HL-60 (cell line): ENCODE data around the gene APOBEC3F.
"Not testable (repeated sequence)": the region's sequence is repeated elsewhere in the genome, so short reads cannot be mapped to it uniquely, and the experiment has no call there.

ENCODE experiments used
- DNase-seq, 2 experiments: peaks; one replicate each; pipeline ENCODE4 v3.0.0-alpha.2; 2010 to 2020; ENCODE audit warnings: low read depth in 1 of 2, low spot score in 1 of 2
- H3K27ac ChIP-seq: fragments of 250-450 bp; sonication (Bioruptor Pico); replicated peaks from 2 replicates; pipeline ENCODE4 v1.5.1; 2020; ENCODE audit warnings: mild to moderate bottlenecking, moderate library complexity
- H3K27me3 ChIP-seq: fragments of 250-450 bp; sonication (Bioruptor Pico); 2 replicates; pipeline ENCODE4 v1.5.1; 2021; ENCODE audit warnings: mild to moderate bottlenecking, moderate library complexity; ENCODE audit not compliant: insufficient read depth, poor library complexity, severe bottlenecking
- H3K4me3 ChIP-seq: replicated peaks from 2 replicates; pipeline ENCODE4 v1.5.1; 2011; ENCODE audit warnings: mild to moderate bottlenecking, control low read depth, low read length; ENCODE audit not compliant: insufficient read depth
- CTCF ChIP-seq: IDR thresholded peaks from one replicate; pipeline ENCODE4 v1.5.1; 2011; ENCODE audit warnings: low read length, control low read depth, inconsistent platforms; ENCODE audit not compliant: insufficient read depth
- GABPA ChIP-seq: IDR thresholded peaks from 2 replicates; pipeline ENCODE4 v1.6.1; 2012; ENCODE audit warnings: low read depth
- POLR2AphosphoS5 ChIP-seq: IDR thresholded peaks from 2 replicates; pipeline ENCODE4 v1.6.1; 2012; ENCODE audit warnings: low read depth
- SPI1 ChIP-seq: IDR thresholded peaks from 2 replicates; pipeline ENCODE4 v1.6.1; 2012; ENCODE audit warnings: low read depth, mild to moderate bottlenecking, borderline replicate concordance
- TF ChIP-seq, protein P1 (sequence below): IDR thresholded peaks from 2 replicates; pipeline ENCODE4 v1.6.1; 2012; ENCODE audit warnings: low read depth; ENCODE audit not compliant: insufficient replicate concordance

The APOBEC3F gene

DNA sequence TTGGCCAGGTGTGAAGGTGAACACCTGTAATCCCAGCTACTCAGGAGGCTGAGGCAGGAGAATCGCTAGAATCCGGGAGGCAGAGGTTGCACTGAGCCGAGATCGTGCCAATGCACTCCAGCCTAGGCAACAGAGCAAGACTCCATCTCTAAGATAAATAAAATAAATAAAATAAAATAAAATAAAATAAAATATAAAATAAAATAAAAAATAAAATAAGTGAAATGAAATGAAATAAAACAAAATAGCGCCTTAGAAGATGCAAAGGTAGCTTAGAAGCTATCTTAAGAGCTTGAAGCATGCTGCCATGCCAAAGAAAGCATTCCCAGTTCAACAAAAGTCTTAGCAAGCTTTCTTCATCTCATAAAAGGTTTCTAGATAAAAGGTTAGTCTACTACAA is 33.5 kb upstream of the APOBEC3F start:
- DNase-seq = no peak

GRCh38 chr22:39008271-39008850 is 32.3 kb upstream of the APOBEC3F start:
- TF ChIP-seq SPI1 = peak; percentile 52; the same call in 1 of the 2 replicates
- not testable (repeated sequence) for H3K27ac ChIP-seq

More for the DNA sequence above, 33.5 kb upstream of the APOBEC3F start:
- TF ChIP-seq, protein P1, sequence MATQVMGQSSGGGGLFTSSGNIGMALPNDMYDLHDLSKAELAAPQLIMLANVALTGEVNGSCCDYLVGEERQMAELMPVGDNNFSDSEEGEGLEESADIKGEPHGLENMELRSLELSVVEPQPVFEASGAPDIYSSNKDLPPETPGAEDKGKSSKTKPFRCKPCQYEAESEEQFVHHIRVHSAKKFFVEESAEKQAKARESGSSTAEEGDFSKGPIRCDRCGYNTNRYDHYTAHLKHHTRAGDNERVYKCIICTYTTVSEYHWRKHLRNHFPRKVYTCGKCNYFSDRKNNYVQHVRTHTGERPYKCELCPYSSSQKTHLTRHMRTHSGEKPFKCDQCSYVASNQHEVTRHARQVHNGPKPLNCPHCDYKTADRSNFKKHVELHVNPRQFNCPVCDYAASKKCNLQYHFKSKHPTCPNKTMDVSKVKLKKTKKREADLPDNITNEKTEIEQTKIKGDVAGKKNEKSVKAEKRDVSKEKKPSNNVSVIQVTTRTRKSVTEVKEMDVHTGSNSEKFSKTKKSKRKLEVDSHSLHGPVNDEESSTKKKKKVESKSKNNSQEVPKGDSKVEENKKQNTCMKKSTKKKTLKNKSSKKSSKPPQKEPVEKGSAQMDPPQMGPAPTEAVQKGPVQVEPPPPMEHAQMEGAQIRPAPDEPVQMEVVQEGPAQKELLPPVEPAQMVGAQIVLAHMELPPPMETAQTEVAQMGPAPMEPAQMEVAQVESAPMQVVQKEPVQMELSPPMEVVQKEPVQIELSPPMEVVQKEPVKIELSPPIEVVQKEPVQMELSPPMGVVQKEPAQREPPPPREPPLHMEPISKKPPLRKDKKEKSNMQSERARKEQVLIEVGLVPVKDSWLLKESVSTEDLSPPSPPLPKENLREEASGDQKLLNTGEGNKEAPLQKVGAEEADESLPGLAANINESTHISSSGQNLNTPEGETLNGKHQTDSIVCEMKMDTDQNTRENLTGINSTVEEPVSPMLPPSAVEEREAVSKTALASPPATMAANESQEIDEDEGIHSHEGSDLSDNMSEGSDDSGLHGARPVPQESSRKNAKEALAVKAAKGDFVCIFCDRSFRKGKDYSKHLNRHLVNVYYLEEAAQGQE = no peak
- TF ChIP-seq POLR2AphosphoS5 = no peak
- no peak for TF ChIP-seq SPI1
- TF ChIP-seq GABPA = no peak
- TF ChIP-seq CTCF = no peak
- Histone ChIP-seq H3K27ac (no peak overlapping the region), H3K4me3 (no peak overlapping the region), H3K27me3 (no peaks in the 10 kb centered on the region)

GRCh38 chr22:39010946-39011345 is 29.7 kb upstream of the APOBEC3F start:
- no peak for DNase-seq
- Histone ChIP-seq H3K27ac (no peak overlapping the region), H3K4me3 (no peak overlapping the region), H3K27me3 (no peaks in the 10 kb centered on the region)
- TF ChIP-seq, protein P1 = no peak
- TF ChIP-seq CTCF = no peak
- TF ChIP-seq SPI1 = no peak
- no peak for TF ChIP-seq POLR2AphosphoS5
- no peak for TF ChIP-seq GABPA

More at GRCh38 chr22:39008271-39008850, 32.3 kb upstream of the APOBEC3F start:
- not testable (repeated sequence) for H3K4me3 ChIP-seq, H3K27me3 ChIP-seq, DNase-seq

GRCh38 chr22:39012533-39013511 is 27.8 kb upstream of the APOBEC3F start:
- no peak for TF ChIP-seq POLR2AphosphoS5
- TF ChIP-seq GABPA = no peak
- TF ChIP-seq SPI1 = no peak
- TF ChIP-seq CTCF = no peak
- TF ChIP-seq, protein P1 = no peak
- Histone ChIP-seq H3K27ac (no peak overlapping the region), H3K27me3 (no peaks in the 10 kb centered on the region), H3K4me3 (no peak overlapping the region)
- no peak for DNase-seq

GRCh38 chr22:39013561-39013941 is 27.1 kb upstream of the APOBEC3F start:
- DNase-seq, H3K4me3 ChIP-seq, H3K27me3 ChIP-seq: not testable (repeated sequence)
- peak overlapping the region; percentile 67 for H3K27ac ChIP-seq
